GM21723 (cell line): ENCODE results near the gene RCOR3.
"Not testable (repeated sequence)": the region's sequence is repeated elsewhere in the genome, so short reads cannot be mapped to it uniquely, and the experiment has no call there.

Experiments used
- ATAC-seq: cut with Tn5 transposase; IDR thresholded peaks from one replicate; pipeline ENCODE4 v1.9.1; 2021; ENCODE audit warnings: mild to moderate bottlenecking, moderate library complexity; ENCODE audit not compliant: unreplicated experiment

RCOR3 gene

GRCh38 chr1:211337430-211338223 lies 78.5 kb downstream of the RCOR3 start:
- ATAC-seq = no peak

- no peak for ATAC-seq
These were observed 79.1 kb downstream of the RCOR3 start for GRCh38 chr1:211338224-211338620.

GRCh38 chr1:211339631-211340041 lies 80.5 kb downstream of the RCOR3 start:
- no peak for ATAC-seq

GRCh38 chr1:211340622-211341507 lies 81.7 kb downstream of the RCOR3 start:
- no peak for ATAC-seq

GRCh38 chr1:211341999-211342398 lies 82.8 kb downstream of the RCOR3 start:
- ATAC-seq = no peak

- ATAC-seq = no peak
These were observed 84.4 kb downstream of the RCOR3 start for GRCh38 chr1:211343607-211344006.

GRCh38 chr1:211344152-211344618 lies 85.0 kb downstream of the RCOR3 start:
- no peak for ATAC-seq

GRCh38 chr1:211345719-211346118 lies 86.6 kb downstream of the RCOR3 start:
- no peak for ATAC-seq

- no peak for ATAC-seq
These were observed 88.1 kb downstream of the RCOR3 start for GRCh38 chr1:211347077-211347844.

- ATAC-seq = no peak
These were observed 89.4 kb downstream of the RCOR3 start for GRCh38 chr1:211348547-211348946.

- no peak for ATAC-seq
These were observed 90.6 kb downstream of the RCOR3 start for GRCh38 chr1:211349741-211350140.

- not testable (repeated sequence) for ATAC-seq
These were observed 92.9 kb downstream of the RCOR3 start for GRCh38 chr1:211352055-211352454.

GRCh38 chr1:211352465-211352864 lies 93.3 kb downstream of the RCOR3 start:
- no peak for ATAC-seq

GRCh38 chr1:211352985-211353515 lies 93.9 kb downstream of the RCOR3 start:
- ATAC-seq = peak; percentile 91

- ATAC-seq = no peak
These were observed 94.5 kb downstream of the RCOR3 start for GRCh38 chr1:211353562-211354212.

GRCh38 chr1:211355873-211356272 lies 96.7 kb downstream of the RCOR3 start:
- ATAC-seq = no peak

- ATAC-seq = no peak
These were observed 97.7 kb downstream of the RCOR3 start for GRCh38 chr1:211356723-211357407.

GRCh38 chr1:211358685-211359084 lies 99.5 kb downstream of the RCOR3 start:
- no peak for ATAC-seq

GRCh38 chr1:211359876-211360275 lies 100.7 kb downstream of the RCOR3 start:
- ATAC-seq = no peak

- no peak for ATAC-seq
These were observed 102.0 kb downstream of the RCOR3 start for GRCh38 chr1:211361202-211361601.
